ENCODE measurements around the gene CACNA1G. TPM values are rescaled to one million over a fixed set of nuclear protein-coding genes. Genes with fewer than 3 reads are reported as not detected.

The CACNA1G gene
- total and polyA plus RNA-seq, 2 donors from 2014 or later: 0.06 TPM; not detected in 1

GRCh38 chr17:50619489-50619888 lies 59.0 kb downstream of the CACNA1G start:
- intact Hi-C loops (cut with DNase I): no loop called here
- Histone ChIP-seq H3K9me3 (ENCODE audit: control insufficient read depth in 2 of 3, insufficient read depth in 1 of 3, low read length in 3 of 3) (no peaks in the 10 kb centered on the region), H3K4me3 (ENCODE audit: low read length in 3 of 3) (no peak overlapping the region), H3K4me1 (ENCODE audit: control insufficient read depth in 2 of 3, insufficient read depth in 2 of 3, low read depth in 1 of 3, low read length in 3 of 3) (no peaks in the 10 kb centered on the region), H3K36me3 (ENCODE audit: control insufficient read depth in 2 of 3, insufficient read depth in 3 of 3, low read length in 3 of 3) (no peaks in the 10 kb centered on the region), H3K27me3 (ENCODE audit: control insufficient read depth, insufficient read depth, low read length) (no peaks in the 10 kb centered on the region), H3K27ac (ENCODE audit: low read depth in 2 of 2, low read length in 2 of 2) (no peak overlapping the region), H3K9ac (ENCODE audit: low read length in 3 of 3) (no peak overlapping the region)
- no peak for TF ChIP-seq CTCF (IDR thresholded peaks at IDR 0.05; ENCODE audit: borderline replicate concordance, extremely low read depth, insufficient read depth)
- DNase-seq: no peak
- no peak for FAIRE-seq

- Histone ChIP-seq H3K4me3 (ENCODE audit: low read length in 3 of 3) (no peak overlapping the region), H3K27ac (ENCODE audit: low read depth in 2 of 2, low read length in 2 of 2) (no peak overlapping the region), H3K9ac (ENCODE audit: low read length in 3 of 3) (no peak overlapping the region), H3K9me3 (ENCODE audit: control insufficient read depth in 2 of 3, insufficient read depth in 1 of 3, low read length in 3 of 3) (no peaks in the 10 kb centered on the region), H3K27me3 (ENCODE audit: control insufficient read depth, insufficient read depth, low read length) (no peaks in the 10 kb centered on the region), H3K36me3 (ENCODE audit: control insufficient read depth in 2 of 3, insufficient read depth in 3 of 3, low read length in 3 of 3) (no peaks in the 10 kb centered on the region), H3K4me1 (ENCODE audit: control insufficient read depth in 2 of 3, insufficient read depth in 2 of 3, low read depth in 1 of 3, low read length in 3 of 3) (no peaks in the 10 kb centered on the region)
- intact Hi-C loops (cut with DNase I): no loop called here
- no peak for TF ChIP-seq CTCF (IDR thresholded peaks at IDR 0.05; ENCODE audit: borderline replicate concordance, extremely low read depth, insufficient read depth)
- FAIRE-seq (no peak), DNase-seq (no peak)
These were observed 59.7 kb downstream of the CACNA1G start for GRCh38 chr17:50620237-50620636.

- no peaks in the 10 kb centered on the region for H3K9me3 ChIP-seq (ENCODE audit: control insufficient read depth in 2 of 3, insufficient read depth in 1 of 3, low read length in 3 of 3)
- H3K4me3 ChIP-seq (ENCODE audit: low read length in 3 of 3): no peak overlapping the region
These were observed 60.3 kb downstream of the CACNA1G start for GRCh38 chr17:50620858-50621257.

More at GRCh38 chr17:50620858-50621257, 60.3 kb downstream of the CACNA1G start:
- FAIRE-seq: no peak
- H3K36me3 ChIP-seq (ENCODE audit: control insufficient read depth in 2 of 3, insufficient read depth in 3 of 3, low read length in 3 of 3): no peaks in the 10 kb centered on the region
- H3K27ac ChIP-seq (ENCODE audit: low read depth in 2 of 2, low read length in 2 of 2): no peak overlapping the region
- no peaks in the 10 kb centered on the region for H3K27me3 ChIP-seq (ENCODE audit: control insufficient read depth, insufficient read depth, low read length)
- no peak for TF ChIP-seq CTCF (IDR thresholded peaks at IDR 0.05; ENCODE audit: borderline replicate concordance, extremely low read depth, insufficient read depth)
- no peak overlapping the region for H3K9ac ChIP-seq (ENCODE audit: low read length in 3 of 3)
- DNase-seq: no peak
- intact Hi-C loops (cut with DNase I): no loop called here
- no peaks in the 10 kb centered on the region for H3K4me1 ChIP-seq (ENCODE audit: control insufficient read depth in 2 of 3, insufficient read depth in 2 of 3, low read depth in 1 of 3, low read length in 3 of 3)

Data from kidney (tissue), 14 donors.